A673 (cell line): ENCODE results near the gene OCLN.

Experiments used
- EZH2 ChIP-seq: fragments of 200-600 bp; sonication (generic); IDR thresholded peaks from 2 replicates; pipeline ENCODE4 v1.6.1; 2017; ENCODE audit warnings: borderline replicate concordance, low read depth, mild to moderate bottlenecking, mixed read lengths, antibody characterized with exemption, low read length; ENCODE audit not compliant: poor library complexity, severe bottlenecking
- TF ChIP-seq, protein P1 (sequence below): fragments of 300-800, 200-600 bp; sonication (generic); conservative IDR thresholded peaks from 2 replicates; pipeline ENCODE4 v1.5.1; 2017; ENCODE audit warnings: low read depth, mild to moderate bottlenecking, antibody characterized with exemption, low read length, moderate library complexity, mixed read lengths

DNA sequence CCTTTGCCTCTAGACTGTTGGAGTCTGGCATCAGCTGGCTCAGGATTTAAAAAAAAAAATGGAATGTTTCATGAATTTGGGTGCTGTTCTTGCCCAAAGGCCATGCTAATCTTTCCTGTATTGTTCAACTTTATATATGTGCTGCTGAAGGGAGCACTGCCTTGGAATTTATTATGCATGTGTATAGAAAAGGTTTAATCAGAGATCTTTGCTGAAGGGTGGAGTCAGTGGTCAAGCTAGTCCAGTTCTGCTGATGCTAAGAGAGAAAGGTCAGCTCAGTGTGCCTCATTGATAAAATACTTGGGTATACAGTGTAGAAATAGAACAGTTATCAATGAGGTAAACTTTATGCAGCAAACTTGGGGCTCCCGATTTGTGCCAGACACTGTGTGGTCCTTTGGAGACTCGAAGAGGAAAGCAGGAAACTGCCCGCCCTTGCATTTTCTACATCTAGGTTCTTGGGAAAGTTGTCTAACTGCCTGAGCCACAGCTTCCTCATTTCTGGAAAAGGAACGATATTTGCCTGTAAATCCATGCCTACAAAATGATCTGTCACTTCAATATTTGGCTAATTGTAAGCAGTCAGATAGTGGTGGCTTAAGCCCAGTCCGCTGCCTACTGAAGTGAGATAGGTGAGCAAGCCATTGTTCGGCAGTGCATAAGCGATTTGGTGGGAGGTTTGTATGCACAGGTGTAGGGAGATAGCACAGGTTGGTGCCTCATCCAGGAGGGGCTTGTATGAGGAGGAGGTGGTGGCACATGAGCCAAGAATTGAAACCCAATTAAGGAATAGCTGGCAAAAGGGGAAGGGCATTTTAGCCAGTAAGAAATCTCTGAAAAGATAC lies 38.2 kb downstream of the OCLN start:
- TF ChIP-seq, protein P1, sequence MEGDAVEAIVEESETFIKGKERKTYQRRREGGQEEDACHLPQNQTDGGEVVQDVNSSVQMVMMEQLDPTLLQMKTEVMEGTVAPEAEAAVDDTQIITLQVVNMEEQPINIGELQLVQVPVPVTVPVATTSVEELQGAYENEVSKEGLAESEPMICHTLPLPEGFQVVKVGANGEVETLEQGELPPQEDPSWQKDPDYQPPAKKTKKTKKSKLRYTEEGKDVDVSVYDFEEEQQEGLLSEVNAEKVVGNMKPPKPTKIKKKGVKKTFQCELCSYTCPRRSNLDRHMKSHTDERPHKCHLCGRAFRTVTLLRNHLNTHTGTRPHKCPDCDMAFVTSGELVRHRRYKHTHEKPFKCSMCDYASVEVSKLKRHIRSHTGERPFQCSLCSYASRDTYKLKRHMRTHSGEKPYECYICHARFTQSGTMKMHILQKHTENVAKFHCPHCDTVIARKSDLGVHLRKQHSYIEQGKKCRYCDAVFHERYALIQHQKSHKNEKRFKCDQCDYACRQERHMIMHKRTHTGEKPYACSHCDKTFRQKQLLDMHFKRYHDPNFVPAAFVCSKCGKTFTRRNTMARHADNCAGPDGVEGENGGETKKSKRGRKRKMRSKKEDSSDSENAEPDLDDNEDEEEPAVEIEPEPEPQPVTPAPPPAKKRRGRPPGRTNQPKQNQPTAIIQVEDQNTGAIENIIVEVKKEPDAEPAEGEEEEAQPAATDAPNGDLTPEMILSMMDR: no peak
- no peak for TF ChIP-seq EZH2
